Suprapubic skin (tissue), 4 donors: Measurements from ENCODE around the gene CHD2.

Experiments used
- CTCF ChIP-seq, 2 donors: fragments of 200-600 bp in 1 of 2; fragments of 450-650 bp in 1 of 2; sonication (generic) in 1 of 2; IDR thresholded peaks; one replicate each; pipeline ENCODE4 v1.5.1; 2016 to 2019; ENCODE audit warnings: antibody characterized with exemption in 2 of 2, mild to moderate bottlenecking in 1 of 2, moderate library complexity in 1 of 2
- EP300 ChIP-seq: sonication (generic); formaldehyde crosslinking; IDR thresholded peaks from one replicate; pipeline ENCODE4 v1.6.1; 2017; ENCODE audit warnings: antibody characterized with exemption
- POLR2A ChIP-seq, 2 donors: fragments of 450-650 bp; IDR thresholded peaks; one replicate each; pipeline ENCODE4 v1.6.1; 2017; ENCODE audit warnings: antibody characterized with exemption in 2 of 2, mild to moderate bottlenecking in 2 of 2, moderate library complexity in 2 of 2
- POLR2AphosphoS5 ChIP-seq, 3 donors: sonication (generic); formaldehyde crosslinking; IDR thresholded peaks; one replicate each; pipeline ENCODE4 v1.6.1; 2017; ENCODE audit warnings: antibody characterized with exemption in 3 of 3

DNA sequence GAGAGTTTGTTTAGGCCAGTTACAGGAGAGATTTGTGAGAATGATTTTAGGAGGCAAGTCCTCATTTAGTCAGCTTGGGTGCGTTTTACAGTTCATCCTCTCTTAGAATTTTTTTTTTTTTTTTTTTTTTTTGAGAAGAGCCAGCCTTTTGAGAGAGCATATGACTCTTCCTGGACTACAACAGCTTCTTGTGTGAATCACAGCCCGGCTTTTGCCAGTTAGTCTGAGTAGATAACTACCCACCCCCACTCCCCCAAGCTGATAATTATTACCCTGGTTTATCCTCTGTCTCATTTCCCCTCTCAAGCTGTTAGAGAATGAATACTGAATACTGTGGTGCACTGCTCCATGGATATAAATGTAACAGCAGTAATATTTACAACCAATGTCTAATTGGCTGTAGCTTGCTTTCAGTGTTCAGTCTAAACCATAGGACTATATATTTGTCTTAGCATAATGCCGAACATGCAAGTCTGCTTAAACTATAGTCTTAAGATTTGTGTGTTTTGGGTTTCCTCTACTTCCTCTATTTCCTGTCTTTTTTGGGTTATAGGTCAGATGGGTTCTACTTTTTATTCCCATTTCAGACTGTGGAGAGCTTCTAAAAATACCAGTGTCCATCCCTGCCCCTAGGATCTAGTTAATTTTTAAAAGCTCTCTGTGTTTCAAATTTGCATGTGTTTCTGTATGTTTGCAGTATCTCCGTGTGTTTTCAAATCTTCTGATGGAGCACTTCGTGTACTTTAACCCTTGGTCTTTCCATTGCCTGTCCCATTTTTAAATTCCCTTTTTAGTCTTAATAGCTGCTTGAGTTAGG is 8.0 kb downstream of the CHD2 start:
- TF ChIP-seq CTCF (IDR thresholded peaks at IDR 0.05), result no peak
- no peak for TF ChIP-seq EP300
- TF ChIP-seq POLR2A (IDR thresholded peaks at IDR 0.05), result no peak
- no peak for TF ChIP-seq POLR2AphosphoS5 (IDR thresholded peaks at IDR 0.05)
